HepG2 (cell line): ENCODE measurements around the gene LIMS2. TPM values are rescaled to one million over a fixed set of nuclear protein-coding genes. Genes with fewer than 3 reads are reported as not detected.
A peak's percentile ranks its signal among the peaks of the same experiment; 100 is the strongest.

Source experiments
- ARHGAP35 ChIP-seq: sonication (generic); formaldehyde crosslinking; IDR thresholded peaks from 2 replicates; pipeline ENCODE4 v1.9.0; 2022; ENCODE audit warnings: mild to moderate bottlenecking, inconsistent platforms, moderate library complexity, missing genetic modification reagents, borderline replicate concordance
- FOXO1 ChIP-seq: sonication (generic); formaldehyde crosslinking; IDR thresholded peaks from 2 replicates; pipeline ENCODE4 v1.4.0; 2020; ENCODE audit warnings: missing genetic modification reagents
- NKX3-1 ChIP-seq: sonication (generic); formaldehyde crosslinking; IDR thresholded peaks from 2 replicates; pipeline ENCODE4 v1.5.0; 2020; ENCODE audit warnings: missing genetic modification reagents
- SALL1 ChIP-seq: sonication (generic); formaldehyde crosslinking; IDR thresholded peaks from 2 replicates; pipeline ENCODE4 v1.8.0; 2022; ENCODE audit warnings: mild to moderate bottlenecking, missing genetic modification reagents
- SNAI1 ChIP-seq: sonication (generic); formaldehyde crosslinking; IDR thresholded peaks from 2 replicates; pipeline ENCODE4 v1.5.0; 2020; ENCODE audit warnings: mild to moderate bottlenecking, missing genetic modification reagents, borderline replicate concordance
- ZNF552 ChIP-seq: sonication (generic); formaldehyde crosslinking; IDR thresholded peaks from 2 replicates; pipeline ENCODE4 v1.9.0; 2022; ENCODE audit warnings: missing genetic modification reagents, mild to moderate bottlenecking, borderline replicate concordance
- ZNF564 ChIP-seq: sonication (generic); formaldehyde crosslinking; IDR thresholded peaks from 2 replicates; pipeline ENCODE4 v1.8.1; 2023; ENCODE audit warnings: mild to moderate bottlenecking, missing genetic modification reagents
- ZNF781 ChIP-seq: sonication (generic); formaldehyde crosslinking; IDR thresholded peaks from 2 replicates; pipeline ENCODE4 v1.5.1; 2020; ENCODE audit warnings: borderline replicate concordance, mild to moderate bottlenecking, missing genetic modification reagents; ENCODE audit errors: not compliant biosample characterization
- ZNF782 ChIP-seq: sonication (generic); formaldehyde crosslinking; IDR thresholded peaks from 2 replicates; pipeline ENCODE4 v1.4.0; 2020; ENCODE audit warnings: missing genetic modification reagents, mild to moderate bottlenecking, borderline replicate concordance
- ZSCAN30 ChIP-seq: sonication (generic); formaldehyde crosslinking; IDR thresholded peaks from 2 replicates; pipeline ENCODE4 v1.5.0; 2020; ENCODE audit warnings: mild to moderate bottlenecking, missing genetic modification reagents
- polyA plus RNA-seq, 8 experiments: library from polyadenylated mRNA; depleted of rRNA in 3 of 8; stranded (reverse) in 7 of 8; unstranded in 1 of 8; fragments of >200 nt; fragmentation: Illumina TruSeq in 4 of 8; extraction: Trizol in 4 of 8; gene quantifications; 2 replicates each; pipeline versions ENCODE4 v1.2.1 to v1.2.3, GENCODE V29; 2011 to 2016; ENCODE audit warnings: low read depth in 4 of 8, missing spikeins in 1 of 8, mixed read lengths in 1 of 8; ENCODE audit not compliant: insufficient read depth in 1 of 8
- total RNA-seq, 5 experiments: library from RNA; depleted of rRNA; stranded (reverse); fragments of >200 nt; fragmentation: Illumina TruSeq; extraction: Trizol; gene quantifications; 2 replicates each; pipeline ENCODE4 v1.2.3, GENCODE V29; 2016; ENCODE audit warnings: low read depth in 1 of 5
- TF ChIP-seq, protein P1 (sequence below): sonication (generic); formaldehyde crosslinking; IDR thresholded peaks from 2 replicates; pipeline ENCODE4 v1.4.0; 2020; ENCODE audit warnings: missing genetic modification reagents
- TF ChIP-seq, protein P2 (sequence below): sonication (generic); formaldehyde crosslinking; IDR thresholded peaks from 2 replicates; pipeline ENCODE4 v1.5.0; 2020; ENCODE audit warnings: mild to moderate bottlenecking, missing genetic modification reagents, borderline replicate concordance
- TF ChIP-seq, protein P3 (sequence below): sonication (generic); formaldehyde crosslinking; IDR thresholded peaks from 2 replicates; pipeline ENCODE4 v1.4.0; 2020; ENCODE audit warnings: missing genetic modification reagents
- TF ChIP-seq, protein P4 (sequence below): sonication (generic); formaldehyde crosslinking; IDR thresholded peaks from 2 replicates; pipeline ENCODE4 v1.4.0; 2020; ENCODE audit warnings: missing genetic modification reagents, borderline replicate concordance

Gene LIMS2
- total and polyA plus RNA-seq, 2 of the 13 experiments (the other 11 are each of a cell fraction or from before 2014, with no cell fraction given), result 1.0 to 1.9 TPM

DNA sequence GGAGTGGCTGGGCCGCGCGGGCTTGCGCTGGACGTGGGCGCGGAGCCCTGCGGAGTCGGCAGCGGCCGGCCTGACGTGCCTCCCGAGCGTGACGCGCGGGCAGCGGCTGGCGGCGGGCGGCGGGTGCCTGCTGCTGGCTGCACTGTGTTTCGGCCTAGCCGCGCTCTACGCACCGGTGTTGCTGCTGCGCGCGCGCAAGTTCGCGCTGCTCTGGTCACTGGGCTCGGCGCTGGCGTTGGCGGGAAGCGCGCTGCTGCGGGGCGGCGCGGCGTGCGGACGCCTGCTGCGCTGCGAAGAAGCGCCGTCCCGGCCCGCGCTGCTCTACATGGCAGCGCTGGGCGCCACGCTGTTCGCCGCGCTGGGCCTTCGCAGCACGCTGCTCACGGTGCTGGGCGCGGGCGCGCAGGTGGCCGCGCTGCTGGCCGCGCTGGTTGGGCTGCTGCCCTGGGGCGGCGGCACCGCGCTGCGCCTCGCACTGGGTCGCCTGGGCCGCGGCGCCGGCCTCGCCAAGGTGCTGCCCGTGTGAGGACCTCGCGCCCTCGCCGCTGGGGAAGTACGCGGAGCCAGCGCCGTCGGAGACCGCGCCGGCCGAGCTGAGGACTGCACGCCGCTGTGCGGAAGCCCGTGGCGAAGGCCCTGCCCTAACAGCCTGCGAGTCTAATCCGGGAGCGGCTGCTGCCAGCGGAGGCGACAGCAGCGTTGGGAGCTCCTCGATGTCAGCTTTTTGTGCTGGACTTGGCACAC, 26.5 kb upstream of the LIMS2 start (continued):
- TF ChIP-seq ZNF564 (CRISPR knock-in tag) (peak; percentile 80), NKX3-1 (CRISPR knock-in tag) (peak; percentile 83; the same call in 1 of the 2 replicates), SNAI1 (CRISPR knock-in tag) (no peak), ZSCAN30 (no peak), ZNF552 (CRISPR knock-in tag) (peak; percentile 93), FOXO1 (CRISPR knock-in tag) (peak; percentile 15; the same call in 1 of the 2 replicates), ZNF781 (CRISPR knock-in tag) (peak; percentile 87), ZNF782 (peak; percentile 97), ARHGAP35 (CRISPR knock-in tag) (no peak), SALL1 (peak; percentile 86)
- TF ChIP-seq, protein P1, sequence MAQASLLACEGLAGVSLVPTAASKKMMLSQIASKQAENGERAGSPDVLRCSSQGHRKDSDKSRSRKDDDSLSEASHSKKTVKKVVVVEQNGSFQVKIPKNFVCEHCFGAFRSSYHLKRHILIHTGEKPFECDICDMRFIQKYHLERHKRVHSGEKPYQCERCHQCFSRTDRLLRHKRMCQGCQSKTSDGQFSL, result peak; percentile 76
- TF ChIP-seq, protein P2, sequence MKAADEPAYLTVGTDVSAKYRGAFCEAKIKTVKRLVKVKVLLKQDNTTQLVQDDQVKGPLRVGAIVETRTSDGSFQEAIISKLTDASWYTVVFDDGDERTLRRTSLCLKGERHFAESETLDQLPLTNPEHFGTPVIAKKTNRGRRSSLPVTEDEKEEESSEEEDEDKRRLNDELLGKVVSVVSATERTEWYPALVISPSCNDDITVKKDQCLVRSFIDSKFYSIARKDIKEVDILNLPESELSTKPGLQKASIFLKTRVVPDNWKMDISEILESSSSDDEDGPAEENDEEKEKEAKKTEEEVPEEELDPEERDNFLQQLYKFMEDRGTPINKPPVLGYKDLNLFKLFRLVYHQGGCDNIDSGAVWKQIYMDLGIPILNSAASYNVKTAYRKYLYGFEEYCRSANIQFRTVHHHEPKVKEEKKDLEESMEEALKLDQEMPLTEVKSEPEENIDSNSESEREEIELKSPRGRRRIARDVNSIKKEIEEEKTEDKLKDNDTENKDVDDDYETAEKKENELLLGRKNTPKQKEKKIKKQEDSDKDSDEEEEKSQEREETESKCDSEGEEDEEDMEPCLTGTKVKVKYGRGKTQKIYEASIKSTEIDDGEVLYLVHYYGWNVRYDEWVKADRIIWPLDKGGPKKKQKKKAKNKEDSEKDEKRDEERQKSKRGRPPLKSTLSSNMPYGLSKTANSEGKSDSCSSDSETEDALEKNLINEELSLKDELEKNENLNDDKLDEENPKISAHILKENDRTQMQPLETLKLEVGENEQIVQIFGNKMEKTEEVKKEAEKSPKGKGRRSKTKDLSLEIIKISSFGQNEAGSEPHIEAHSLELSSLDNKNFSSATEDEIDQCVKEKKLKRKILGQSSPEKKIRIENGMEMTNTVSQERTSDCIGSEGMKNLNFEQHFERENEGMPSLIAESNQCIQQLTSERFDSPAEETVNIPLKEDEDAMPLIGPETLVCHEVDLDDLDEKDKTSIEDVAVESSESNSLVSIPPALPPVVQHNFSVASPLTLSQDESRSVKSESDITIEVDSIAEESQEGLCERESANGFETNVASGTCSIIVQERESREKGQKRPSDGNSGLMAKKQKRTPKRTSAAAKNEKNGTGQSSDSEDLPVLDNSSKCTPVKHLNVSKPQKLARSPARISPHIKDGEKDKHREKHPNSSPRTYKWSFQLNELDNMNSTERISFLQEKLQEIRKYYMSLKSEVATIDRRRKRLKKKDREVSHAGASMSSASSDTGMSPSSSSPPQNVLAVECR, result peak; percentile 41; the same call in 1 of the 2 replicates
- TF ChIP-seq, protein P3, sequence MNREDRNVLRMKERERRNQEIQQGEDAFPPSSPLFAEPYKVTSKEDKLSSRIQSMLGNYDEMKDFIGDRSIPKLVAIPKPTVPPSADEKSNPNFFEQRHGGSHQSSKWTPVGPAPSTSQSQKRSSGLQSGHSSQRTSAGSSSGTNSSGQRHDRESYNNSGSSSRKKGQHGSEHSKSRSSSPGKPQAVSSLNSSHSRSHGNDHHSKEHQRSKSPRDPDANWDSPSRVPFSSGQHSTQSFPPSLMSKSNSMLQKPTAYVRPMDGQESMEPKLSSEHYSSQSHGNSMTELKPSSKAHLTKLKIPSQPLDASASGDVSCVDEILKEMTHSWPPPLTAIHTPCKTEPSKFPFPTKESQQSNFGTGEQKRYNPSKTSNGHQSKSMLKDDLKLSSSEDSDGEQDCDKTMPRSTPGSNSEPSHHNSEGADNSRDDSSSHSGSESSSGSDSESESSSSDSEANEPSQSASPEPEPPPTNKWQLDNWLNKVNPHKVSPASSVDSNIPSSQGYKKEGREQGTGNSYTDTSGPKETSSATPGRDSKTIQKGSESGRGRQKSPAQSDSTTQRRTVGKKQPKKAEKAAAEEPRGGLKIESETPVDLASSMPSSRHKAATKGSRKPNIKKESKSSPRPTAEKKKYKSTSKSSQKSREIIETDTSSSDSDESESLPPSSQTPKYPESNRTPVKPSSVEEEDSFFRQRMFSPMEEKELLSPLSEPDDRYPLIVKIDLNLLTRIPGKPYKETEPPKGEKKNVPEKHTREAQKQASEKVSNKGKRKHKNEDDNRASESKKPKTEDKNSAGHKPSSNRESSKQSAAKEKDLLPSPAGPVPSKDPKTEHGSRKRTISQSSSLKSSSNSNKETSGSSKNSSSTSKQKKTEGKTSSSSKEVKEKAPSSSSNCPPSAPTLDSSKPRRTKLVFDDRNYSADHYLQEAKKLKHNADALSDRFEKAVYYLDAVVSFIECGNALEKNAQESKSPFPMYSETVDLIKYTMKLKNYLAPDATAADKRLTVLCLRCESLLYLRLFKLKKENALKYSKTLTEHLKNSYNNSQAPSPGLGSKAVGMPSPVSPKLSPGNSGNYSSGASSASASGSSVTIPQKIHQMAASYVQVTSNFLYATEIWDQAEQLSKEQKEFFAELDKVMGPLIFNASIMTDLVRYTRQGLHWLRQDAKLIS (CRISPR knock-in tag), result no peak
- TF ChIP-seq, protein P4, sequence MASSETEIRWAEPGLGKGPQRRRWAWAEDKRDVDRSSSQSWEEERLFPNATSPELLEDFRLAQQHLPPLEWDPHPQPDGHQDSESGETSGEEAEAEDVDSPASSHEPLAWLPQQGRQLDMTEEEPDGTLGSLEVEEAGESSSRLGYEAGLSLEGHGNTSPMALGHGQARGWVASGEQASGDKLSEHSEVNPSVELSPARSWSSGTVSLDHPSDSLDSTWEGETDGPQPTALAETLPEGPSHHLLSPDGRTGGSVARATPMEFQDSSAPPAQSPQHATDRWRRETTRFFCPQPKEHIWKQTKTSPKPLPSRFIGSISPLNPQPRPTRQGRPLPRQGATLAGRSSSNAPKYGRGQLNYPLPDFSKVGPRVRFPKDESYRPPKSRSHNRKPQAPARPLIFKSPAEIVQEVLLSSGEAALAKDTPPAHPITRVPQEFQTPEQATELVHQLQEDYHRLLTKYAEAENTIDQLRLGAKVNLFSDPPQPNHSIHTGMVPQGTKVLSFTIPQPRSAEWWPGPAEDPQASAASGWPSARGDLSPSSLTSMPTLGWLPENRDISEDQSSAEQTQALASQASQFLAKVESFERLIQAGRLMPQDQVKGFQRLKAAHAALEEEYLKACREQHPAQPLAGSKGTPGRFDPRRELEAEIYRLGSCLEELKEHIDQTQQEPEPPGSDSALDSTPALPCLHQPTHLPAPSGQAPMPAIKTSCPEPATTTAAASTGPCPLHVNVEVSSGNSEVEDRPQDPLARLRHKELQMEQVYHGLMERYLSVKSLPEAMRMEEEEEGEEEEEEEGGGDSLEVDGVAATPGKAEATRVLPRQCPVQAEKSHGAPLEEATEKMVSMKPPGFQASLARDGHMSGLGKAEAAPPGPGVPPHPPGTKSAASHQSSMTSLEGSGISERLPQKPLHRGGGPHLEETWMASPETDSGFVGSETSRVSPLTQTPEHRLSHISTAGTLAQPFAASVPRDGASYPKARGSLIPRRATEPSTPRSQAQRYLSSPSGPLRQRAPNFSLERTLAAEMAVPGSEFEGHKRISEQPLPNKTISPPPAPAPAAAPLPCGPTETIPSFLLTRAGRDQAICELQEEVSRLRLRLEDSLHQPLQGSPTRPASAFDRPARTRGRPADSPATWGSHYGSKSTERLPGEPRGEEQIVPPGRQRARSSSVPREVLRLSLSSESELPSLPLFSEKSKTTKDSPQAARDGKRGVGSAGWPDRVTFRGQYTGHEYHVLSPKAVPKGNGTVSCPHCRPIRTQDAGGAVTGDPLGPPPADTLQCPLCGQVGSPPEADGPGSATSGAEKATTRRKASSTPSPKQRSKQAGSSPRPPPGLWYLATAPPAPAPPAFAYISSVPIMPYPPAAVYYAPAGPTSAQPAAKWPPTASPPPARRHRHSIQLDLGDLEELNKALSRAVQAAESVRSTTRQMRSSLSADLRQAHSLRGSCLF, result peak; percentile 71; the same call in 1 of the 2 replicates
